Transverse colon (tissue), 4 donors: ENCODE measurements around the gene SLC25A43.

Experiments used
- EP300 ChIP-seq: sonication (generic); formaldehyde crosslinking; IDR thresholded peaks from one replicate; pipeline ENCODE4 v1.6.1; 2017; ENCODE audit warnings: antibody characterized with exemption, low read depth
- POLR2A ChIP-seq: fragments of 450-650 bp; IDR thresholded peaks from one replicate; pipeline ENCODE4 v1.6.1; 2016; ENCODE audit warnings: antibody characterized with exemption, mild to moderate bottlenecking, moderate library complexity
- POLR2AphosphoS5 ChIP-seq, 3 donors: sonication (generic); formaldehyde crosslinking; IDR thresholded peaks; one replicate each; pipeline ENCODE4 v1.6.1; 2016; ENCODE audit warnings: antibody characterized with exemption in 3 of 3
- TF ChIP-seq, protein P1 (sequence below), 5 experiments: fragments of 200-600 bp in 3 of 5; fragments of 450-650 bp in 2 of 5; sonication (generic) in 3 of 5; IDR thresholded peaks; 1 replicate in 2 of 5; 2 replicates in 3 of 5; pipeline ENCODE4 v1.5.1; 2016 to 2017; ENCODE audit warnings: antibody characterized with exemption in 5 of 5, inconsistent platforms in 3 of 5, mild to moderate bottlenecking in 2 of 5, moderate library complexity in 1 of 5

DNA sequence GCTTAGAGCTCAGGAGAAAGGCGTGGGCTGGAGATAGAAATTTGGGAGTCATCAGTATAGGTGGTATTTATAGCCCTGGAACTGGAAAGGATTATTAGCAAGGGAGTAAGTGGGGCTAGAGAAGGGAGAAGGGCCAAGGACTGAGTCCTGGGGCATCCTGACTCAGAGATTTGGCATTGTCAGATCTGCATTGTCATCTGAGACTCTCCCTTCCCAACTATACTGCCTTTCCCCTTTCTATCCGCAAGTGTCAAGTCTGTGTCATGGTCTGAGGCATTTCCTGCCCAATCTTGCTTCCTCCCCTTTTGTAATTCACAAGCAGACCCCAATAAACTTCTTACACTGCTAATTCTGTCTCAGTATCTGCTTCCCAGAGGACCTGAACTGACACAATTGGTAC is 24.4 kb upstream of the SLC25A43 start:
- TF ChIP-seq POLR2AphosphoS5 (IDR thresholded peaks at IDR 0.05) = no peak
- TF ChIP-seq, protein P1, sequence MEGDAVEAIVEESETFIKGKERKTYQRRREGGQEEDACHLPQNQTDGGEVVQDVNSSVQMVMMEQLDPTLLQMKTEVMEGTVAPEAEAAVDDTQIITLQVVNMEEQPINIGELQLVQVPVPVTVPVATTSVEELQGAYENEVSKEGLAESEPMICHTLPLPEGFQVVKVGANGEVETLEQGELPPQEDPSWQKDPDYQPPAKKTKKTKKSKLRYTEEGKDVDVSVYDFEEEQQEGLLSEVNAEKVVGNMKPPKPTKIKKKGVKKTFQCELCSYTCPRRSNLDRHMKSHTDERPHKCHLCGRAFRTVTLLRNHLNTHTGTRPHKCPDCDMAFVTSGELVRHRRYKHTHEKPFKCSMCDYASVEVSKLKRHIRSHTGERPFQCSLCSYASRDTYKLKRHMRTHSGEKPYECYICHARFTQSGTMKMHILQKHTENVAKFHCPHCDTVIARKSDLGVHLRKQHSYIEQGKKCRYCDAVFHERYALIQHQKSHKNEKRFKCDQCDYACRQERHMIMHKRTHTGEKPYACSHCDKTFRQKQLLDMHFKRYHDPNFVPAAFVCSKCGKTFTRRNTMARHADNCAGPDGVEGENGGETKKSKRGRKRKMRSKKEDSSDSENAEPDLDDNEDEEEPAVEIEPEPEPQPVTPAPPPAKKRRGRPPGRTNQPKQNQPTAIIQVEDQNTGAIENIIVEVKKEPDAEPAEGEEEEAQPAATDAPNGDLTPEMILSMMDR (IDR thresholded peaks at IDR 0.05) = no peak
- TF ChIP-seq POLR2A = no peak
- TF ChIP-seq EP300 = no peak
